Lung microvascular endothelial cell (primary cell): Measurements from ENCODE around the gene OR5K3. TPM values are rescaled to one million over a fixed set of nuclear protein-coding genes. Genes with fewer than 3 reads are reported as not detected.
"Not testable (repeated sequence)": the region's sequence is repeated elsewhere in the genome, so short reads cannot be mapped to it uniquely, and the experiment has no call there.

Experiments
- DNase-seq, 2 donors: peaks; one replicate each; pipeline versions ENCODE4 v3.0.0 to v3.0.0-alpha.2; 2010; ENCODE audit warnings: low read depth in 2 of 2
- total RNA-seq: library from RNA; depleted of rRNA; stranded (reverse); fragments of >200 nt; gene quantifications from 2 replicates; pipeline ENCODE4 v1.2.1, GENCODE V29; 2014

The OR5K3 gene
- not detected in 2 replicates for total RNA-seq

DNA sequence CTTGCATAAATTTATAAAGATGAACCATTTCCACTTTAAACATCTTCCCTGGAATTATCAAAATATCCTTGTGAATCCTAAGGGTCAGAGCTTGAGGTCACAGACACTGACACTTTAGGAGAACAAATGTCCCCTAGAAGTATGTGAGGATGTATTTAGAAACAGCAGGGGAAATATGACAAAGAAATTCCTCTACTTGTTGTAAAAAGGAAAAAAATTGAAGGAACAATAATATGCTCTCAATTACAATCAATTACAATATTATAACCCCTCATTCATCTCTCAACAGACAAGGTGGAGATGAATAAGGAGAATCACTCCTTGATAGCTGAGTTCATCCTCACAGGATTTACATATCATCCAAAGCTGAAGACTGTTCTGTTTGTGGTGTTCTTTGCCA lies at the start of gene OR5K3:
TSS of gene OR5K3 (plus strand) at position 301 of the 400 bp plus-strand sequence. CDS start at position 301, 0 bp downstream.
- DNase-seq = no peak

- DNase-seq = no peak
Measured at GRCh38 chr3:98341758-98342157, 48.7 kb upstream of the OR5K3 start.

- peak; percentile 44 to 60 for DNase-seq
Measured at GRCh38 chr3:98343647-98344507, 46.6 kb upstream of the OR5K3 start.

DNA sequence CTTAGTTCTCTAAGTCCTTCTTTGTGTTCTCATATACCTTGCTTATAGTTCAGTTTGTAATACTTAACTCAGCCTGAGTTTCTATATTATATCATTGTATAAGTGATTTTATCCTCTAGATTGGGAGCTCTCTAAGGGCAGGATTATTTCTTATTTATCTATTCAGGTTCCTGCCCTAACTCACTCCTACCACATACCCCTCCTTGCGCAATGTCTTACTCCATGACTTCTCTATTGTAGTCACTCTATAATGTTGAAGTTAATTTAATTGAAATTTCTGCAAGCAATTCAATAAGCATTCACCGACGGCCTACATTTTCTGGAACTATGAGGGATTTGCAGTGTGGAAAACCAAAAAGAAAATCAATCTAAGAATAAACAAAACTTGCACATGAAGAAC lies 40.4 kb upstream of the OR5K3 start:
- DNase-seq = no peak

- no peak for DNase-seq
Measured at GRCh38 chr3:98353554-98353953, 36.9 kb upstream of the OR5K3 start, which contains the start of gene OR5K4. OR5K4 (plus strand) TSS chr3:98353854; CDS start chr3:98353854, 0 bp downstream.

DNA sequence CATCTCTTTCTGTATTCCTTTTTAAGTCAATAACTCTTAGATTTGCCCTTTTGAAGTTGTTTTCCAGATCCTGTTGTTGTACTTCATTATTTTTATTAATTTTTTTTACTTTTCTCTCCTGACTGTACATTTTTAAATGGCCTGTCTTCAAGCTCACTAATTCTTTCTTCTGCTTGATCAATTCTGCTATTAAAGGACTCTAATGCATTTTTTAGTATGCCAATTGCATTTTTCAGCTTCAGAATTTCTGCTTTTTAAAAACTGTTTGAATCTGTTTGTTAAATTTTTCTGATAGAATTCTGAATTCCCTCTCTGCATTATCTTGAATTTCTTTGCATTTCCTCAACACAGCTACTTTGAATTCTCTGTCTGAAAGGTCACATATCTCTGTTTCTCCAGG lies 31.2 kb upstream of the OR5K3 start:
- DNase-seq = no peak

DNA sequence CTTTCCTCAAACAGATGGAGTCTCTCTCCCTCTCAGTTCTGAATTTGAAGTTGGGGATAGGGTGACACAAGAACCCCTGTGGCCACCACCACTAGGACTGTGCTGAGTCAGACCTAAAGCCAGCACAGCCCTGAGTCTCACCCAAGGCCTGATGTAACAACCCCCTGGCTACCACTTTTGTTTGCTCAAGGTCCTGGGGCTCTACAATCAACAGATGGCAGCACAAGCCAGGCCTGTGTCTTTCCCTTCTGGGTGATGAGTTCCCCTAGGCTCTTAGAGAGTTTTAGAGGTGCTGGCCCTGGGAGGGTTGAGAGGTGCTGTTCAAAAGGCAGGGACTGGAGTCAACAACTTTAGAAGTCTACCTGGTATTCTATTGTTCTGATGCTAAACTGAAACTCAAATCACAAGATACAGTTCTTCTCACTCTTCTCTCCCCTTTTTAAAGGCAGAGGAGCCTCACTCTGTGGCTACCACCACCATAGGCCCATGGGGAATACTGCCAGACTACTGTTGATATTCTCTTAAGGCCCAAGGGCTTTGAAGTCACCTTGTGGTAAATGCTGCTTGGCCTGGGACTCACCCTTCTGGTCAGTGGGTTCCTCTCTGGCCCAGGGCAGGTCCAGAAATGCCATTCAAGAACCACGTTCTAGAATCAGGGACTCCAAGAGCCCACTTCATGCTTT lies 30.3 kb upstream of the OR5K3 start:
- DNase-seq = no peak

DNA sequence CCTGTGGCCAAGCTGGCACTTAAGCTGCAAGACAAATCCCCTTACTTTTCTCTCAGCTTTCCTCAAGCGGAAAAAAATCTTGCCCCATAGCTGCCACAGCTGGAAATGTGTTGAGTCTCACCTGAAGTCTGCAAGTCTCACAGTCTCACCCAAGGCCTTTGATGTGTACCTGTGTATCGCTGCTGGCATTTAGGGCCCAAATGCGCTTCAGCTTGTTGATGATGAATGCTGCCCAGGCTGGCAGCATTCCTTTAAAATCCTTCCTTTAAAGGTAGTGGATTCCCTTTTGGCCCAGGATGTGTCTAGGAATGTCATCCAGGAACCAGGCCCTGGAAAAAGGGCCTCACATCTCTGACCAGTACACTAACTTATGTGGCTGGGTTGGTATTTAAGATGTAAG lies 29.8 kb upstream of the OR5K3 start:
- DNase-seq = no peak

- no peak for DNase-seq
Measured at GRCh38 chr3:98361289-98361688, 29.2 kb upstream of the OR5K3 start.

GRCh38 chr3:98367464-98368246 lies 22.8 kb upstream of the OR5K3 start:
- no peak for DNase-seq

GRCh38 chr3:98371186-98371585 lies 19.3 kb upstream of the OR5K3 start:
- DNase-seq = no peak

DNA sequence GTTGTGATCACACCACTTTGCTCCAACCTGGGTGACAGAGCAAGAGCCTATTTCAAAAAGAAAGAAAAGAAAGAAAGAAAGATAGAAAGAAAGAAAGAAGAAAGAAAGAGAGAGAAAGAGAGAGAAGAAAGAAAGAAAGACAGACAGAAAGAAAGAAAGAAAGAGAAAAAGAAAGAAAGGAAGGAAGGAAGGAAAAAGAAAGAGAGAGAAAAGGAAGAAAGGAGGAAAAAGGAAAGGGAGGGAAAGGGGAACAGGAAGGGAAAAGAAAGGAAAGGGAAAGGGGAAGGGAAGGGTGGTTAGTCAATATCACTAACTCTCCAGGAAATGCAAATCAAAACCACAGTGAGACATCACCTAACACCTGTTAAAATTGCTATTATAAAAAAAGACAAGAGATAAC lies 18.6 kb upstream of the OR5K3 start:
- DNase-seq = no peak

DNA sequence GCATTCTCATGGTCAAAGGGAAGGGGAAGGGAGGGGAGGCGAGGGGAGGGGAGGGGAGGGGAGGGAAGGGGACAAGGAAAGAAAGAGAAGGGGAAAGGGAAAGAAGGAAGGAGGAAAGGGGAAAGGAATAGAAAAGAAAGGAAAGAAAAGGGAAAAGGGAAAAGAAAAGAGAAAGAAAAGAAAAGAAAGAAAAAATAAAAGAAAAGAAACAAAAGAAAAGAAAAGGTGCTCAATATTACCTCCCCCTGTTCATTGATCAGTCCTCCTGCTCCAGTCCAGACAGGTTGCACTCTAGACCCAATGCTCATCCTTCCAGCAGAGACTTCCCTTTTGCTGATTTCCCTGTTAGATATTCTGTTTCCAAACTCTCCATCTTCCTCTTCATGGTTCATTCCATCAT lies 18.0 kb upstream of the OR5K3 start:
- no peak for DNase-seq

GRCh38 chr3:98376631-98377030 lies 13.8 kb upstream of the OR5K3 start:
- no peak for DNase-seq

GRCh38 chr3:98388147-98388546 lies 2.3 kb upstream of the OR5K3 start:
- no peak for DNase-seq

DNA sequence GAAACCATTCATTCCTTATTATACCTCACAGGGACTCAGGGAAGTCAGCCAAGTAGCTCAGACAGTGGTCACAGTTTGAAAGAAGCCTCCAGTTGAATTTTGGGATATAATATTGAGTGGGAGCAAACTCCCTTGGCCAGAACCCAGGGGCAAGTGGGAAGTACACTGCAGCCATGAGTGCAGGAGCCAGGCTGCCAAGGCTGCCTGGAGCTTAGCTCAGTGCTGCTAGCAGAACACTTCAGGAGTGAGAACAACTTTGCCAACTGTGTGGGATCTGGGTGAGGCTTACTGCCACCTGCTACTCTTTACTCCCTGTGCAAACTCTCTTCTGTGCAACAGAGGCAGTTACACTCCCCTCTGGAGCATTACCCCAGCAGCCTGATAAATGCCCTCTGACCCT lies 4.6 kb downstream of the OR5K3 start:
- DNase-seq = no peak

- DNase-seq = not testable (repeated sequence)
Measured at GRCh38 chr3:98396482-98396881, 6.0 kb downstream of the OR5K3 start.

DNA sequence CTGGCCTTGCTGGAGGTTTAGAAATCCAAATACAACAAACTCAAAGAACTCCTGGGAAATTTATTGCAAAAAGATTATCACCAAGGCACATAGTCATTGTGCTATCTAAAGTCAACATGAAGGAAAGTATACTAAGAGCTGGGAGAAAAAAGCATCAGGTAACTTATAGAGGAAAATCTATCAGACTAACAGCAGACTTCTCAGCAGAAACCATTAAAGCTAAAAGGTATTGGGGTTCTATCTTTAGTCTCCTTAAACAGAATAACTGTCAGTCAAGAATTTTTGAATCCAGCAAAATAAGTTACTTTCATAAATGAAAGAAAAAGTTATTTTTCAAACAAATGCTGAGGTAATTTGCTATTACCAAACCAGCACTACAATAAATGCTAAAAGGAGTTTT lies 8.0 kb downstream of the OR5K3 start:
- DNase-seq = no peak

DNA sequence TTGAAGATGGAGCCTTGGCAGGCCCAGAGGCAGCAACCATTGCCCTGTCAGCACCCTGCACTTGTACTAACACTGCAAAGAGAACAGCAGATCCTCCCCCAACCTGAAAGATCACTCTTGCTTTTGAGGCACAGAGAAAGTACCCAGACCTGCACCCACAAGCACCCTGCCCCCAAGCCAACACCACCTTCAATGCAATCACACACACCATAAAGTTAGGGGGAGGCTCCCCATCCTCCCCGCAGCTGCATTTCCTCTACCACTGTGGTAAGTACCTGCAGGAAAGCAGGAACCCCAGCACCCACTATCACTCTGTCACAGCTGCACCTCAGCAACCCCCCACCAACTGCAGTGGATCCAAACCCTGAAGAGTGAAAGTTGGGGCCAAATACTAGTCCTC lies 12.0 kb downstream of the OR5K3 start:
- no peak for DNase-seq

GRCh38 chr3:98404010-98404409 lies 13.5 kb downstream of the OR5K3 start:
- DNase-seq = no peak

DNA sequence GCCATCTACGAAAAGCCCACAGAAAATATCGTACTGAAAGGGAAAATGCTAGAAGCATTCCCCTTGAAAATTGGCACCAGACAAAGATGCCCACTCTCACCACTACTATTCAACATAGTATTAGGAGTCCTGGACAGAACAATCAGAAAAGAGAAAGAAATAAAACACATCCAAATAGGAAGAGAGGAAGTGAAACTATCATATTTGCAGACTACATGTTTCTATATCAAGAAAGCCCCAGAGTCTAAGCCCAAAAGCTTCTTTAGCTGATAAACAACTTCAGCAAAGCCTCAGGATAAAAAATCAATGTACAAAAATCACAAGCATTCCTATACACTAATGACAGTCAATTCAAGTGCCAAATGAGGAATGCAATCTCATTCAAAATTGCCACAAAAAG lies 15.6 kb downstream of the OR5K3 start:
- no peak for DNase-seq

DNA sequence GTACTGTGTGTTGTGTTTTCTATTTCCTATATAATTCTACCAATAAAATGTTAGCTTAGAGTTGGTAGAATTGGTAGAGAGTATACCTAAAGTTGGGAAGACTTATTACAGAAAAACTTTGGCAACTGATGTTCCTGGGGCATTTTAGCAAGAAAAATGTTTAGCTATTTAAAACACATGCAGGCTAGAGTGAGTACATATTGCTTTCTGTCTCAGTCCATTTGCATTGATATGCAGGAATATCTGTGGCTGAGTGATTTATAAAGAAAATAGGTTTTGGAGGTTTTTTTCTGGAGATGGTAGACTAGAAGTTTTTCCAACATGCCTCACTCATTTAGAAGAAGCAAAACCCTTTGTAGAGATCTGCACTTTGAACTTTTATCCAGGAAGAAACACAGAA lies 42.1 kb downstream of the OR5K3 start:
- no peak for DNase-seq
